Loucy (cell line): ENCODE results near the gene TTLL9.

ENCODE experiments used
- H2AFZ ChIP-seq: fragments of 200-600 bp; sonication (generic); 2 replicates; pipeline ENCODE4 v1.6.0; 2016; ENCODE audit warnings: antibody characterized with exemption, mild to moderate bottlenecking, low read length, moderate library complexity
- H3F3A ChIP-seq: fragments of 200-600 bp; 2 replicates; pipeline ENCODE4 v1.6.0; 2016; ENCODE audit warnings: antibody characterized with exemption, low read depth, mild to moderate bottlenecking
- H3K27me3 ChIP-seq: fragments of 200-600 bp; sonication (generic); 2 replicates; pipeline ENCODE4 v1.6.1; 2014; ENCODE audit warnings: low read length, mild to moderate bottlenecking; ENCODE audit not compliant: insufficient read depth, poor library complexity, severe bottlenecking
- H3K36me3 ChIP-seq: fragments of 200-600 bp; sonication (generic); 2 replicates; pipeline ENCODE4 v1.6.1; 2016; ENCODE audit warnings: low read length; ENCODE audit not compliant: insufficient read depth
- H3K4me1 ChIP-seq: fragments of 200-600 bp; sonication (generic); 2 replicates; pipeline ENCODE4 v1.5.1; 2014; ENCODE audit warnings: low read length, mild to moderate bottlenecking; ENCODE audit not compliant: insufficient read depth, poor library complexity, severe bottlenecking
- H3K4me2 ChIP-seq: fragments of 200-600 bp; sonication (generic); 2 replicates; pipeline ENCODE4 v1.6.0; 2014; ENCODE audit warnings: antibody characterized with exemption, low read length, low read depth, mild to moderate bottlenecking; ENCODE audit not compliant: poor library complexity, severe bottlenecking
- H3K4me3 ChIP-seq: fragments of 200-600 bp; sonication (generic); 2 replicates; pipeline ENCODE4 v1.5.1; 2014; ENCODE audit warnings: low read length, mild to moderate bottlenecking, mixed read lengths; ENCODE audit not compliant: poor library complexity, severe bottlenecking
- H3K79me2 ChIP-seq: fragments of 200-600 bp; sonication (generic); 2 replicates; pipeline ENCODE4 v1.6.1; 2014; ENCODE audit warnings: low read length; ENCODE audit not compliant: insufficient read depth
- H3K9ac ChIP-seq: fragments of 200-600 bp; sonication (generic); 2 replicates; pipeline ENCODE4 v1.6.0; 2014; ENCODE audit warnings: mild to moderate bottlenecking, low read depth, low read length, moderate library complexity; ENCODE audit not compliant: poor library complexity, severe bottlenecking
- H3K9me2 ChIP-seq: fragments of 200-600 bp; sonication (generic); replicated peaks from 2 replicates; pipeline ENCODE4 v1.6.1; 2016; ENCODE audit warnings: low read depth, low read length, mixed read lengths
- H3K9me3 ChIP-seq: fragments of 200-600 bp; sonication (generic); 2 replicates; pipeline ENCODE4 v1.6.1; 2014; ENCODE audit warnings: mild to moderate bottlenecking, antibody characterized with exemption, low read length, low read depth; ENCODE audit not compliant: insufficient read depth
- H4K20me1 ChIP-seq: fragments of 200-600 bp; sonication (generic); 2 replicates; pipeline ENCODE4 v1.6.0; 2014; ENCODE audit warnings: antibody characterized with exemption, low read length, mild to moderate bottlenecking; ENCODE audit not compliant: insufficient read depth, poor library complexity, severe bottlenecking
- EZH2phosphoT487 ChIP-seq: fragments of 200-600 bp; IDR thresholded peaks from 2 replicates; pipeline ENCODE4 v1.6.1; 2018; ENCODE audit warnings: antibody characterized with exemption, mild to moderate bottlenecking, moderate library complexity, borderline replicate concordance
- TF ChIP-seq, protein P1 (sequence below): fragments of 200-600 bp; sonication (generic); conservative IDR thresholded peaks from 2 replicates; pipeline ENCODE4 v1.5.1; 2014; ENCODE audit warnings: mild to moderate bottlenecking, antibody characterized with exemption, low read length

TTLL9 gene

DNA sequence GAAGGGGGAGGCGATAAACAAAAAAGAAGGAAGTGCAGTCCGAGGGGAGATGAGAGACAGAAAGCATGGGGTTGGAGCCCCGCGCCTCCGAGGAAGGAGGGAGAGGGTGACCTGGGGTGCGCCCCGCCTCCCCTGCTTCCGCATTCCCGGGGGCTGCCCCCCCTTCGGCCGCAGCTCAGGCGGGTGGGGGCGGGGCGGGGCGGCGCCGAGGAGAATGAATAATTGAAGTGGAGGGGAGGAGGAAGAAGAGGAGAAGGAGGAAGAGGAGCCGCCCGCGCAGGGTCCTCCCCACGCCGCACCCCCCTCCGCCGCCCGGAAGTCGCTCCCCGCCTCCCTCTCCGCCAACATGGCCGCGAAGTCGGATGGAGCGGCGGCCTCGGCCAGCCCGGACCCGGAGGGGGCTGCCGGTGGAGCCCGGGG, 97.4 kb downstream of the TTLL9 start, which contains the start of gene XKR7:
Gene XKR7 (plus strand): TSS at position 322 of the 420 bp plus-strand sequence. CDS start 25 bp downstream, at position 347.
- Histone ChIP-seq H3K4me3 (no peak within 1 kb of the TSS), H3K4me2 (no peak within 1 kb of the TSS), H3F3A (no peaks in the 10 kb centered on the region), H2AFZ (no peak within 1 kb of the TSS), H3K36me3 (no peaks in the 10 kb centered on the region), H3K79me2 (no peaks in the 10 kb centered on the region), H3K4me1 (no peaks in the 10 kb centered on the region), H3K9me2 (no peaks in the 10 kb centered on the region), H3K9me3 (no peaks in the 10 kb centered on the region), H3K27me3 (no peaks in the 10 kb centered on the region), H3K9ac (no peak within 1 kb of the TSS), H4K20me1 (no peaks in the 10 kb centered on the region)
- no peak for TF ChIP-seq EZH2phosphoT487
- TF ChIP-seq, protein P1, sequence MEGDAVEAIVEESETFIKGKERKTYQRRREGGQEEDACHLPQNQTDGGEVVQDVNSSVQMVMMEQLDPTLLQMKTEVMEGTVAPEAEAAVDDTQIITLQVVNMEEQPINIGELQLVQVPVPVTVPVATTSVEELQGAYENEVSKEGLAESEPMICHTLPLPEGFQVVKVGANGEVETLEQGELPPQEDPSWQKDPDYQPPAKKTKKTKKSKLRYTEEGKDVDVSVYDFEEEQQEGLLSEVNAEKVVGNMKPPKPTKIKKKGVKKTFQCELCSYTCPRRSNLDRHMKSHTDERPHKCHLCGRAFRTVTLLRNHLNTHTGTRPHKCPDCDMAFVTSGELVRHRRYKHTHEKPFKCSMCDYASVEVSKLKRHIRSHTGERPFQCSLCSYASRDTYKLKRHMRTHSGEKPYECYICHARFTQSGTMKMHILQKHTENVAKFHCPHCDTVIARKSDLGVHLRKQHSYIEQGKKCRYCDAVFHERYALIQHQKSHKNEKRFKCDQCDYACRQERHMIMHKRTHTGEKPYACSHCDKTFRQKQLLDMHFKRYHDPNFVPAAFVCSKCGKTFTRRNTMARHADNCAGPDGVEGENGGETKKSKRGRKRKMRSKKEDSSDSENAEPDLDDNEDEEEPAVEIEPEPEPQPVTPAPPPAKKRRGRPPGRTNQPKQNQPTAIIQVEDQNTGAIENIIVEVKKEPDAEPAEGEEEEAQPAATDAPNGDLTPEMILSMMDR = no peak

DNA sequence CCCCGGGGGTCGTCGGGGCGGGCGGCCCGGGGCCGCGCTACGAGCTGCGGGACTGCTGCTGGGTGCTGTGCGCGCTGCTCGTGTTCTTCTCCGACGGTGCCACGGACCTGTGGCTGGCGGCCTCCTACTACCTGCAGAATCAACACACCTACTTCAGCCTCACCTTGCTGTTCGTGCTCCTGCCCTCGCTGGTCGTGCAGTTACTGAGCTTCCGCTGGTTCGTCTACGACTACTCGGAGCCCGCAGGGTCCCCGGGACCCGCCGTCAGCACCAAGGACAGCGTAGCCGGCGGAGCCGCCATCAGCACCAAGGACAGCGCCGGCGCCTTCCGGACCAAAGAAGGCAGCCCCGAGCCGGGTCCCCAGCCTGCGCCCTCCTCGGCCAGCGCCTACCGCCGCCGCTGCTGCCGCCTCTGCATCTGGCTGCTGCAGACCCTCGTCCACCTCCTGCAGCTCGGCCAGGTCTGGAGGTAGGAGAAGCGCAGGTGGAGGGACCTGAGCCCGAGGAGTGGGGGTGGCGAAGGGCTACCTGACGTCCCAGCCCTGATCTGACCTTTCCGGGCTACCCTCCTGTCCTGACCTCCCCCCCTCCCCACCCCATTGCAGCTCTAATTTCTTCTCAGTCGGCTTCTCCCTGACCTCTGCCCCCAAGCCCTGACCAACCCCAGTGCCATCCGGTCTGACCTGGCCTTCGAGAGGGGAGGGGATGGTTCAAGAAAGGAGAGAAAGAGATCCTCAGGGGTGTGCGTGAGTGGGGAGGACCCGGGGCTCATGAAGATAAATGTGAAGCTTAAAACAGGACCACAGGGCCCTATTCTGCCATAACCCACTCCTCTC, 98.1 kb downstream of the TTLL9 start:
- Histone ChIP-seq H3K27me3 (no peaks in the 10 kb centered on the region), H3K9me2 (no peaks in the 10 kb centered on the region), H3K9me3 (no peaks in the 10 kb centered on the region), H4K20me1 (no peaks in the 10 kb centered on the region), H3K36me3 (no peaks in the 10 kb centered on the region), H3K79me2 (no peaks in the 10 kb centered on the region), H3K4me1 (no peaks in the 10 kb centered on the region), H3F3A (no peaks in the 10 kb centered on the region), H3K4me3 (no peak overlapping the region), H3K9ac (no peak overlapping the region), H3K4me2 (no peak overlapping the region), H2AFZ (no peak overlapping the region)
- TF ChIP-seq, protein P1 = no peak
- TF ChIP-seq EZH2phosphoT487 = no peak

DNA sequence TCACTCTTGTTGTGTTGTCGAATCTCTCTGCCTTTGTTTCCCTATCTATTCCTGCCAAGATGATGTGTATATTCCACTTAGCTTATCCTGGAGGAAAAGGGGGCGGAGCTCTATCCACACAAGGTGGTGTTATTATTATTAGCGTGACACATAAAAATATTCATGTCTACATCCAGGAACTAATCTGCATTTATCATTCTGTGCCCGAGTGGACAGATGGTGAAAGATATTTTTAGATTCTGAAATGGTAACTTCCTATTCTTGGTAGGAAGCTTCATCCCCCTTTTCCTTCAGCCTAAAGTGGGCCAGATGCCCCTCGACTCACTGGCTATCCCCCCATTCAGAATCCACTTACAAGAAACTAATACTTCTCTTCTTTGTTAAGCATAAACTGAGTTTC, 99.6 kb downstream of the TTLL9 start:
- Histone ChIP-seq H3K9ac (no peak overlapping the region), H3K4me2 (no peak overlapping the region), H3K36me3 (no peaks in the 10 kb centered on the region), H3K27me3 (no peaks in the 10 kb centered on the region), H3K9me2 (no peaks in the 10 kb centered on the region), H3K79me2 (no peaks in the 10 kb centered on the region), H2AFZ (no peak overlapping the region), H3K4me3 (no peak overlapping the region), H4K20me1 (no peaks in the 10 kb centered on the region), H3K4me1 (no peaks in the 10 kb centered on the region), H3F3A (no peaks in the 10 kb centered on the region), H3K9me3 (no peaks in the 10 kb centered on the region)
- TF ChIP-seq EZH2phosphoT487 = no peak
- TF ChIP-seq, protein P1 = no peak
